GM21447 (cell line): Measurements from ENCODE around the gene TSPEAR.
"Not testable (repeated sequence)": the region's sequence is repeated elsewhere in the genome, so short reads cannot be mapped to it uniquely, and the experiment has no call there.

Source experiments
- ATAC-seq: cut with Tn5 transposase; IDR thresholded peaks from one replicate; pipeline ENCODE4 v1.9.1; 2021; ENCODE audit not compliant: unreplicated experiment

The TSPEAR gene

GRCh38 chr21:44555200-44555875 is 156.0 kb downstream of the TSPEAR start:
- no peak for ATAC-seq

GRCh38 chr21:44552681-44553080 is 158.7 kb downstream of the TSPEAR start:
- no peak for ATAC-seq

- no peak for ATAC-seq
Observed at GRCh38 chr21:44552136-44552535, 159.2 kb downstream of the TSPEAR start.

GRCh38 chr21:44551340-44551961 is 159.9 kb downstream of the TSPEAR start, which contains the start of gene KRTAP10-2:
KRTAP10-2 (minus strand) TSS chr21:44551505; CDS start chr21:44551458, 47 bp downstream.
- ATAC-seq = no peak

- ATAC-seq = no peak
Observed at GRCh38 chr21:44550807-44551206, 160.6 kb downstream of the TSPEAR start.

GRCh38 chr21:44550285-44550684 is 161.1 kb downstream of the TSPEAR start:
- not testable (repeated sequence) for ATAC-seq

- no peak for ATAC-seq
Observed at GRCh38 chr21:44549525-44550211, 161.7 kb downstream of the TSPEAR start.

GRCh38 chr21:44548922-44549321 is 162.4 kb downstream of the TSPEAR start:
- ATAC-seq = no peak

- ATAC-seq = no peak
Observed at GRCh38 chr21:44548381-44548780, 163.0 kb downstream of the TSPEAR start.

- ATAC-seq = no peak
Observed at GRCh38 chr21:44547656-44548331, 163.6 kb downstream of the TSPEAR start.

- no peak for ATAC-seq
Observed at GRCh38 chr21:44544566-44544965, 166.8 kb downstream of the TSPEAR start.

GRCh38 chr21:44542716-44543115 is 168.7 kb downstream of the TSPEAR start:
- no peak for ATAC-seq

GRCh38 chr21:44540741-44541288 is 170.6 kb downstream of the TSPEAR start:
- no peak for ATAC-seq

- no peak for ATAC-seq
Observed at GRCh38 chr21:44539991-44540666, 171.2 kb downstream of the TSPEAR start, which contains the start of gene KRTAP10-1. KRTAP10-1 (minus strand) TSS chr21:44540195; CDS start chr21:44540150, 45 bp downstream.

- no peak for ATAC-seq
Observed at GRCh38 chr21:44539046-44539445, 172.3 kb downstream of the TSPEAR start.

GRCh38 chr21:44537930-44538911 is 173.2 kb downstream of the TSPEAR start:
- no peak for ATAC-seq

GRCh38 chr21:44535963-44536362 is 175.4 kb downstream of the TSPEAR start:
- ATAC-seq = no peak

GRCh38 chr21:44534688-44535087 is 176.7 kb downstream of the TSPEAR start:
- no peak for ATAC-seq

- ATAC-seq = no peak
Observed at GRCh38 chr21:44533891-44534627, 177.3 kb downstream of the TSPEAR start.
